Measurements from ENCODE around the gene FNDC3A.

Gene FNDC3A

DNA sequence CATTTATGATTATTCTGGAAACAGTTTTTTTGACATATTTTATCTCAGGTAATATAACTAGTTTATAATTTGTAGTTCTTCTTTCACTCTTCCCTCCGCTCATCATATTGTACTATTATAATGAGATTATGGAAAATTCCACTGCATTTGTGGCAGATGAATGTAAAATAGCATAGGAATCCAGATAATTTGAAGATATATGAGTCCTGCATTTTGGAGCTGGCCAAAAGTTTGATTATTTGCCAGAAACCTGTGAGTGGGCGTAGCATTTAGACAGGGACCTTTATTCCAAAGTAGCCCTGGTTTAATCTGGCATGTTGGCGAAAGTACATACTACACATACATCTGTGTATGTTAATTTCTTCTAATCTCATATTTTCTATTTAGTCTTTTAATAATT, 65.2 kb downstream of the FNDC3A start:
- no peak overlapping the region for H3K27ac ChIP-seq (replicated peaks)
- no peak for DNase-seq (ENCODE audit: low read depth in 1 of 2, low spot score in 1 of 2)
- H3K4me3 ChIP-seq (replicated peaks; ENCODE audit: insufficient read depth, low read length), result no peak overlapping the region
- H3K27me3 ChIP-seq (ENCODE audit: insufficient read depth, poor library complexity, severe bottlenecking), result no peaks in the 10 kb centered on the region
- TF ChIP-seq SPI1 (IDR thresholded peaks at IDR 0.05; ENCODE audit: borderline replicate concordance, low read depth) (no peak), POLR2AphosphoS5 (IDR thresholded peaks at IDR 0.05; ENCODE audit: low read depth) (no peak), GABPA (IDR thresholded peaks at IDR 0.05; ENCODE audit: low read depth) (no peak)
- TF ChIP-seq, protein P1, sequence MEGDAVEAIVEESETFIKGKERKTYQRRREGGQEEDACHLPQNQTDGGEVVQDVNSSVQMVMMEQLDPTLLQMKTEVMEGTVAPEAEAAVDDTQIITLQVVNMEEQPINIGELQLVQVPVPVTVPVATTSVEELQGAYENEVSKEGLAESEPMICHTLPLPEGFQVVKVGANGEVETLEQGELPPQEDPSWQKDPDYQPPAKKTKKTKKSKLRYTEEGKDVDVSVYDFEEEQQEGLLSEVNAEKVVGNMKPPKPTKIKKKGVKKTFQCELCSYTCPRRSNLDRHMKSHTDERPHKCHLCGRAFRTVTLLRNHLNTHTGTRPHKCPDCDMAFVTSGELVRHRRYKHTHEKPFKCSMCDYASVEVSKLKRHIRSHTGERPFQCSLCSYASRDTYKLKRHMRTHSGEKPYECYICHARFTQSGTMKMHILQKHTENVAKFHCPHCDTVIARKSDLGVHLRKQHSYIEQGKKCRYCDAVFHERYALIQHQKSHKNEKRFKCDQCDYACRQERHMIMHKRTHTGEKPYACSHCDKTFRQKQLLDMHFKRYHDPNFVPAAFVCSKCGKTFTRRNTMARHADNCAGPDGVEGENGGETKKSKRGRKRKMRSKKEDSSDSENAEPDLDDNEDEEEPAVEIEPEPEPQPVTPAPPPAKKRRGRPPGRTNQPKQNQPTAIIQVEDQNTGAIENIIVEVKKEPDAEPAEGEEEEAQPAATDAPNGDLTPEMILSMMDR (IDR thresholded peaks at IDR 0.05; ENCODE audit: insufficient read depth, low read length), result no peak
- TF ChIP-seq, protein P2, sequence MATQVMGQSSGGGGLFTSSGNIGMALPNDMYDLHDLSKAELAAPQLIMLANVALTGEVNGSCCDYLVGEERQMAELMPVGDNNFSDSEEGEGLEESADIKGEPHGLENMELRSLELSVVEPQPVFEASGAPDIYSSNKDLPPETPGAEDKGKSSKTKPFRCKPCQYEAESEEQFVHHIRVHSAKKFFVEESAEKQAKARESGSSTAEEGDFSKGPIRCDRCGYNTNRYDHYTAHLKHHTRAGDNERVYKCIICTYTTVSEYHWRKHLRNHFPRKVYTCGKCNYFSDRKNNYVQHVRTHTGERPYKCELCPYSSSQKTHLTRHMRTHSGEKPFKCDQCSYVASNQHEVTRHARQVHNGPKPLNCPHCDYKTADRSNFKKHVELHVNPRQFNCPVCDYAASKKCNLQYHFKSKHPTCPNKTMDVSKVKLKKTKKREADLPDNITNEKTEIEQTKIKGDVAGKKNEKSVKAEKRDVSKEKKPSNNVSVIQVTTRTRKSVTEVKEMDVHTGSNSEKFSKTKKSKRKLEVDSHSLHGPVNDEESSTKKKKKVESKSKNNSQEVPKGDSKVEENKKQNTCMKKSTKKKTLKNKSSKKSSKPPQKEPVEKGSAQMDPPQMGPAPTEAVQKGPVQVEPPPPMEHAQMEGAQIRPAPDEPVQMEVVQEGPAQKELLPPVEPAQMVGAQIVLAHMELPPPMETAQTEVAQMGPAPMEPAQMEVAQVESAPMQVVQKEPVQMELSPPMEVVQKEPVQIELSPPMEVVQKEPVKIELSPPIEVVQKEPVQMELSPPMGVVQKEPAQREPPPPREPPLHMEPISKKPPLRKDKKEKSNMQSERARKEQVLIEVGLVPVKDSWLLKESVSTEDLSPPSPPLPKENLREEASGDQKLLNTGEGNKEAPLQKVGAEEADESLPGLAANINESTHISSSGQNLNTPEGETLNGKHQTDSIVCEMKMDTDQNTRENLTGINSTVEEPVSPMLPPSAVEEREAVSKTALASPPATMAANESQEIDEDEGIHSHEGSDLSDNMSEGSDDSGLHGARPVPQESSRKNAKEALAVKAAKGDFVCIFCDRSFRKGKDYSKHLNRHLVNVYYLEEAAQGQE (IDR thresholded peaks at IDR 0.05; ENCODE audit: insufficient replicate concordance, low read depth), result no peak

DNA sequence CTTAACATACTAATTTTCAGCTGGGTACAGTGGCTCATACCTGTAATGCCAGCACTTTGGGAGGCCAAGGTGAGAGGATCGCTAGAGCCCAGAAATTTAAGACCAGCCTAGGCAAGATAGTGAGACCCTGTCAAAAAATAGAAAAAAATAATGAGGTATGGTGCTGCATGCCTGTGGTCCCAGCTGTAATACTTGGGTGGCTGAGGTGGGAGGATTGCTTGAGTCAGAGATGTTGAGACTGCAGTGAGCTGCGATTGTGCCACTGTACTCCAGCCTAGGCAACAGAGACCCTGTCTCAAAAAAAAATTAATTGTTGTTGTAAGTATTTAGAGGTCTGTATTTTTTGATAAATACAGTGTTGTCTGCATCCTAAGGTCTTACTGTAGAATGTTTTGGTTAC, 66.8 kb downstream of the FNDC3A start:
- no peak for TF ChIP-seq POLR2AphosphoS5 (IDR thresholded peaks at IDR 0.05; ENCODE audit: low read depth)
- TF ChIP-seq, protein P2 (IDR thresholded peaks at IDR 0.05; ENCODE audit: insufficient replicate concordance, low read depth), result no peak
- H3K4me3 ChIP-seq (replicated peaks; ENCODE audit: insufficient read depth, low read length), result no peak overlapping the region
- no peak overlapping the region for H3K27ac ChIP-seq (replicated peaks)
- DNase-seq (ENCODE audit: low read depth in 1 of 2, low spot score in 1 of 2), result no peak
- no peaks in the 10 kb centered on the region for H3K27me3 ChIP-seq (ENCODE audit: insufficient read depth, poor library complexity, severe bottlenecking)

DNA sequence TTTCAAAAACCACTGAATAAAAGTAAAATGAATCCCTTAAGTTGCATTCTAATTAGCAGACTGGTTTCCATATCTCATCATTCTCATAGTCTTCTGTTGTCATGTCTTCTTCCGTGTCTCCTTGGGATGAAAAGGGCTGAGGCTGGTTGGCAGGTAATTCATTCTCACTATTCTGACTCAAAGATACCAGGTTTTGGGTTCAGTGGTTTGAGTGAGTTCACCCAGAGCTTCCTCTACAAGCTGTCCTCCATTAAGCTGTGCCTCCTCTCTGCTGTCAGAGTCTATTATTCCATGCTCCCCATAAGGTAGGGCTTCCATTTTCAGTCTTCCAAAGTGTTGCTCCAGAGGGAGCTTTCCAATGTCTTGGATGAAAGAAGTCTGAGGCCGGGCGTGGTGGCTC, 68.3 kb downstream of the FNDC3A start:
- DNase-seq (ENCODE audit: low read depth in 1 of 2, low spot score in 1 of 2), result no peak
- no peak overlapping the region for H3K27ac ChIP-seq (replicated peaks)
- no peak for TF ChIP-seq POLR2AphosphoS5 (IDR thresholded peaks at IDR 0.05; ENCODE audit: low read depth)
- no peak for TF ChIP-seq SPI1 (IDR thresholded peaks at IDR 0.05; ENCODE audit: borderline replicate concordance, low read depth)
- TF ChIP-seq, protein P2 (IDR thresholded peaks at IDR 0.05; ENCODE audit: insufficient replicate concordance, low read depth), result no peak
- TF ChIP-seq, protein P1 (IDR thresholded peaks at IDR 0.05; ENCODE audit: insufficient read depth, low read length), result no peak
- TF ChIP-seq GABPA (IDR thresholded peaks at IDR 0.05; ENCODE audit: low read depth), result no peak
- H3K27me3 ChIP-seq (ENCODE audit: insufficient read depth, poor library complexity, severe bottlenecking), result no peaks in the 10 kb centered on the region
- H3K4me3 ChIP-seq (replicated peaks; ENCODE audit: insufficient read depth, low read length), result no peak overlapping the region

DNA sequence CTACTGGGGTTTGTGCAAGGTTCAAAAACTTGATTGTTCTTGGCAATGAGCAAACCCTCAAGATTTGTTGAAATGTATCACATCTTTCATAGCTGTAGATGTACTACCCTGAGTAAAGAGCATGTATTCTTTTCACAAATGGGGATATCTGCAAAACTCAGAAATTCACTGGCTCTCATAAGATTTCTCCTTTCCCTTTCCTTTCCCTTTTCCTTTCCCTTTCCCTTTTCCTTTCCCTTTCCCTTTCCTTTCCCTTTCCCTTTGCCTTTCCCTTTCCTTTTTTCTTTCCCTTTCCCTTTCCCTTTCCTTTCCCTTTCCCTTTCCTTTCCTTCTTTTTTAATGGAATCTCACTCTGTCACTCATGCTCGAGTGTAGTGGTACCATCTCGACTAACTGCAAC, 69.1 kb downstream of the FNDC3A start:
- TF ChIP-seq, protein P2 (IDR thresholded peaks at IDR 0.05; ENCODE audit: insufficient replicate concordance, low read depth), result no peak
- TF ChIP-seq, protein P1 (IDR thresholded peaks at IDR 0.05; ENCODE audit: insufficient read depth, low read length), result no peak
- DNase-seq (ENCODE audit: low read depth in 1 of 2, low spot score in 1 of 2), result no peak
- H3K27ac ChIP-seq (replicated peaks), result no peak overlapping the region

More for the DNA sequence above, 69.1 kb downstream of the FNDC3A start:
- Histone ChIP-seq H3K27me3 (ENCODE audit: insufficient read depth, poor library complexity, severe bottlenecking) (no peaks in the 10 kb centered on the region), H3K4me3 (replicated peaks; ENCODE audit: insufficient read depth, low read length) (no peak overlapping the region)

All from HL-60 (cell line).